MM.1S (cell line): ENCODE measurements around the gene MYH14.

Experiments
- DNase-seq: peaks from one replicate; pipeline ENCODE4 v3.0.0-alpha.2; 2015
- H2AFZ ChIP-seq: fragments of 300-600 bp; sonication (generic); 2 replicates; pipeline ENCODE4 v1.6.0; 2016; ENCODE audit warnings: antibody characterized with exemption, low read length
- H3F3A ChIP-seq: fragments of 300-600 bp; sonication (generic); 2 replicates; pipeline ENCODE4 v1.6.1; 2016; ENCODE audit warnings: mild to moderate bottlenecking, antibody characterized with exemption, low read length, moderate library complexity, mixed read lengths; ENCODE audit not compliant: insufficient read depth
- H3K27ac ChIP-seq: fragments of 300-600 bp; sonication (generic); 2 replicates; pipeline ENCODE4 v1.5.1; 2016; ENCODE audit warnings: mild to moderate bottlenecking, low read length
- H3K27me3 ChIP-seq: fragments of 300-600 bp; sonication (generic); replicated peaks from 2 replicates; pipeline ENCODE4 v1.6.0; 2016; ENCODE audit warnings: low read length; ENCODE audit not compliant: insufficient read depth
- H3K36me3 ChIP-seq: fragments of 300-600 bp; sonication (generic); replicated peaks from 2 replicates; pipeline ENCODE4 v1.6.1; 2016; ENCODE audit warnings: mild to moderate bottlenecking, low read length, mixed read lengths; ENCODE audit not compliant: insufficient read depth
- H3K4me1 ChIP-seq: fragments of 300-600 bp; sonication (generic); 2 replicates; pipeline ENCODE4 v1.6.1; 2016; ENCODE audit warnings: low read length, mixed read lengths
- H3K4me2 ChIP-seq: fragments of 300-600 bp; sonication (generic); 2 replicates; pipeline ENCODE4 v1.6.0; 2016; ENCODE audit warnings: low read depth, low read length
- H3K4me3 ChIP-seq: fragments of 300-600 bp; sonication (generic); 2 replicates; pipeline ENCODE4 v1.5.1; 2016; ENCODE audit warnings: low read length, mixed read lengths
- H3K79me2 ChIP-seq: fragments of 300-600 bp; sonication (generic); 2 replicates; pipeline ENCODE4 v1.6.1; 2016; ENCODE audit warnings: mixed run types, low read length, mixed read lengths
- H3K9ac ChIP-seq: fragments of 300-600 bp; sonication (generic); 2 replicates; pipeline ENCODE4 v1.6.1; 2016; ENCODE audit warnings: low read length, mixed read lengths
- H3K9me2 ChIP-seq: fragments of 300-600 bp; sonication (generic); replicated peaks from 2 replicates; pipeline ENCODE4 v1.6.1; 2016; ENCODE audit warnings: mild to moderate bottlenecking, low read length, mixed read lengths; ENCODE audit not compliant: insufficient read depth
- H3K9me3 ChIP-seq: fragments of 300-600 bp; sonication (generic); replicated peaks from 2 replicates; pipeline ENCODE4 v1.6.1; 2016; ENCODE audit warnings: mild to moderate bottlenecking, low read length, mixed read lengths; ENCODE audit not compliant: insufficient read depth
- H4K20me1 ChIP-seq: fragments of 300-600 bp; sonication (generic); 2 replicates; pipeline ENCODE4 v1.6.1; 2016; ENCODE audit warnings: mild to moderate bottlenecking, low read length, moderate library complexity, mixed read lengths; ENCODE audit not compliant: insufficient read depth
- EZH2 ChIP-seq: fragments of 300-600 bp; sonication (generic); optimal IDR thresholded peaks from 2 replicates; pipeline ENCODE3; 2017; ENCODE audit warnings: low read depth, mild to moderate bottlenecking, antibody characterized with exemption, low read length, mixed read lengths
- EZH2phosphoT487 ChIP-seq: fragments of 300-600 bp; sonication (generic); IDR thresholded peaks from 2 replicates; pipeline ENCODE4 v1.6.1; 2018; ENCODE audit warnings: antibody characterized with exemption, low read length
- TF ChIP-seq, protein P1 (sequence below): fragments of 300-600 bp; sonication (generic); IDR thresholded peaks from 2 replicates; pipeline ENCODE4 v1.5.1; 2016; ENCODE audit warnings: antibody characterized with exemption, low read length, mixed read lengths

MYH14 gene

DNA sequence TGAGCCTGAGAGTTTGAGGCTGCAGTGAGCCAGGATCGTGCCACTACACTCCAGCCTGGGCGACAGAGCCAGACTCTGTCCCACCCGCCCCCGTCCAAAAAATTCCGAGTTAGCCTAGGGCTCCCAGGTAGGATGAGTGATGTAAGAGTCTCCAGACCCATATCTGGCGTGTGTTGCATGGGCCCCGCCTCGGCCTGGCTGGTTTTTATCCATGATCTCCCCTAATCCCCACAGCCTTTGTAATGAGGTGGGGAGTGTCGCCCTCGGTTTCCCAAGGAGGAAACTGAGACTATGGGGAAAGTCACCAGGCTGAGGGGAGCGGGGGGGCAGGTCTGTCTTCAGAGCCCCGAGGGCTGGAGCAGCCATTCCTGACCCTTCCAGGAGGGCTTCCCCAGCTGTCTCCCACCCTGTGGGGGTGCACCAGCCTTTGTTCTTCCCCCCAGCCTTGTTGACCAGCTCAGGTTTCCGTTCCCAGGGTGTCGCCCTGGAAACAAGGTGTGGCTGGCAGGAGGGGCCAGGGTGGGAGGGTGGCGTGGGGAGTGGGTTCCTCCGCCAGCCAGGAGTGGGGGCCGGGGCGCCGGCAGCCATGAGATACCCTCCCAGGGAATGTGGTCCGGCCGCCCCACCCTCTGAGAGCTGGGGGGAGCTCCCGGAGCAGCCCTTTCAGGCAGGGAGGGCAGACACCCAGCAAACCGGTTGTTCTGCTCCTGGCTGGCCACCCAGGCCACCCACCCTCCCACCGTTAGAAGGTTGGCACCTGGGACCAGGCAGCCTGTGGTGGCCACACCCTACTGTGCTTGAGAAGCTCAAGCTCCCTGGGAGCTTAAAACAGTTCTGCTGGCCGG lies 11.5 kb downstream of the MYH14 start:
- no peak overlapping the region for H3K9ac ChIP-seq
- DNase-seq, result no peak
- no peaks in the 10 kb centered on the region for H3K9me2 ChIP-seq
- H3K36me3 ChIP-seq, result no peaks in the 10 kb centered on the region
- TF ChIP-seq, protein P1, sequence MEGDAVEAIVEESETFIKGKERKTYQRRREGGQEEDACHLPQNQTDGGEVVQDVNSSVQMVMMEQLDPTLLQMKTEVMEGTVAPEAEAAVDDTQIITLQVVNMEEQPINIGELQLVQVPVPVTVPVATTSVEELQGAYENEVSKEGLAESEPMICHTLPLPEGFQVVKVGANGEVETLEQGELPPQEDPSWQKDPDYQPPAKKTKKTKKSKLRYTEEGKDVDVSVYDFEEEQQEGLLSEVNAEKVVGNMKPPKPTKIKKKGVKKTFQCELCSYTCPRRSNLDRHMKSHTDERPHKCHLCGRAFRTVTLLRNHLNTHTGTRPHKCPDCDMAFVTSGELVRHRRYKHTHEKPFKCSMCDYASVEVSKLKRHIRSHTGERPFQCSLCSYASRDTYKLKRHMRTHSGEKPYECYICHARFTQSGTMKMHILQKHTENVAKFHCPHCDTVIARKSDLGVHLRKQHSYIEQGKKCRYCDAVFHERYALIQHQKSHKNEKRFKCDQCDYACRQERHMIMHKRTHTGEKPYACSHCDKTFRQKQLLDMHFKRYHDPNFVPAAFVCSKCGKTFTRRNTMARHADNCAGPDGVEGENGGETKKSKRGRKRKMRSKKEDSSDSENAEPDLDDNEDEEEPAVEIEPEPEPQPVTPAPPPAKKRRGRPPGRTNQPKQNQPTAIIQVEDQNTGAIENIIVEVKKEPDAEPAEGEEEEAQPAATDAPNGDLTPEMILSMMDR, result no peak
- TF ChIP-seq EZH2 (no peak), EZH2phosphoT487 (no peak)
- no peaks in the 10 kb centered on the region for H3K9me3 ChIP-seq
- H3K4me3 ChIP-seq, result no peak overlapping the region
- no peak overlapping the region for H3K27ac ChIP-seq
- no peak overlapping the region for H3K4me2 ChIP-seq
- H3K4me1 ChIP-seq, result no peaks in the 10 kb centered on the region
- H3K27me3 ChIP-seq, result peaks cover 75% of the 10 kb centered on the region
- H4K20me1 ChIP-seq, result no peaks in the 10 kb centered on the region
- H2AFZ ChIP-seq, result no peak overlapping the region
- no peaks in the 10 kb centered on the region for H3F3A ChIP-seq
- H3K79me2 ChIP-seq, result no peaks in the 10 kb centered on the region

GRCh38 chr19:50215820-50216219 lies 12.4 kb downstream of the MYH14 start:
- no peak overlapping the region for H3K4me3 ChIP-seq
- H3K27me3 ChIP-seq, result peaks cover 69% of the 10 kb centered on the region
- H3K79me2 ChIP-seq, result no peaks in the 10 kb centered on the region
- H3K9me2 ChIP-seq, result no peaks in the 10 kb centered on the region
- no peaks in the 10 kb centered on the region for H3K36me3 ChIP-seq
- DNase-seq, result no peak
- H4K20me1 ChIP-seq, result no peaks in the 10 kb centered on the region
- H3K27ac ChIP-seq, result no peak overlapping the region
- no peaks in the 10 kb centered on the region for H3K9me3 ChIP-seq
- TF ChIP-seq EZH2phosphoT487 (no peak), EZH2 (no peak)
- TF ChIP-seq, protein P1, result no peak
- H3K9ac ChIP-seq, result no peak overlapping the region
- no peak overlapping the region for H2AFZ ChIP-seq
- no peak overlapping the region for H3K4me2 ChIP-seq
- H3K4me1 ChIP-seq, result no peaks in the 10 kb centered on the region
- H3F3A ChIP-seq, result no peaks in the 10 kb centered on the region

- Histone ChIP-seq H3K4me1 (no peaks in the 10 kb centered on the region), H3F3A (no peaks in the 10 kb centered on the region), H3K9me2 (no peaks in the 10 kb centered on the region)
These were observed 17.7 kb downstream of the MYH14 start for GRCh38 chr19:50221087-50221486.

More at GRCh38 chr19:50221087-50221486, 17.7 kb downstream of the MYH14 start:
- H3K36me3 ChIP-seq, result no peaks in the 10 kb centered on the region
- no peak overlapping the region for H2AFZ ChIP-seq
- TF ChIP-seq, protein P1, result no peak
- no peak for TF ChIP-seq EZH2phosphoT487
- no peak for TF ChIP-seq EZH2
- DNase-seq, result no peak
- no peaks in the 10 kb centered on the region for H4K20me1 ChIP-seq
- H3K9ac ChIP-seq, result no peak overlapping the region
- H3K27ac ChIP-seq, result no peak overlapping the region
- H3K4me2 ChIP-seq, result no peak overlapping the region
- H3K9me3 ChIP-seq, result no peaks in the 10 kb centered on the region
- peaks cover 44% of the 10 kb centered on the region for H3K27me3 ChIP-seq
- no peaks in the 10 kb centered on the region for H3K79me2 ChIP-seq
- no peak overlapping the region for H3K4me3 ChIP-seq
